ENCODE data around the gene RDH13.

GRCh38 chr19:55041627-55042343 lies 21.2 kb downstream of the RDH13 start:
- TF ChIP-seq, protein P1, sequence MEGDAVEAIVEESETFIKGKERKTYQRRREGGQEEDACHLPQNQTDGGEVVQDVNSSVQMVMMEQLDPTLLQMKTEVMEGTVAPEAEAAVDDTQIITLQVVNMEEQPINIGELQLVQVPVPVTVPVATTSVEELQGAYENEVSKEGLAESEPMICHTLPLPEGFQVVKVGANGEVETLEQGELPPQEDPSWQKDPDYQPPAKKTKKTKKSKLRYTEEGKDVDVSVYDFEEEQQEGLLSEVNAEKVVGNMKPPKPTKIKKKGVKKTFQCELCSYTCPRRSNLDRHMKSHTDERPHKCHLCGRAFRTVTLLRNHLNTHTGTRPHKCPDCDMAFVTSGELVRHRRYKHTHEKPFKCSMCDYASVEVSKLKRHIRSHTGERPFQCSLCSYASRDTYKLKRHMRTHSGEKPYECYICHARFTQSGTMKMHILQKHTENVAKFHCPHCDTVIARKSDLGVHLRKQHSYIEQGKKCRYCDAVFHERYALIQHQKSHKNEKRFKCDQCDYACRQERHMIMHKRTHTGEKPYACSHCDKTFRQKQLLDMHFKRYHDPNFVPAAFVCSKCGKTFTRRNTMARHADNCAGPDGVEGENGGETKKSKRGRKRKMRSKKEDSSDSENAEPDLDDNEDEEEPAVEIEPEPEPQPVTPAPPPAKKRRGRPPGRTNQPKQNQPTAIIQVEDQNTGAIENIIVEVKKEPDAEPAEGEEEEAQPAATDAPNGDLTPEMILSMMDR (IDR thresholded peaks at IDR 0.05) = no peak
- no peak for TF ChIP-seq NFE2L2 (conservative IDR thresholded peaks at IDR 0.05; ENCODE audit: low read length)
- TF ChIP-seq, protein P2, sequence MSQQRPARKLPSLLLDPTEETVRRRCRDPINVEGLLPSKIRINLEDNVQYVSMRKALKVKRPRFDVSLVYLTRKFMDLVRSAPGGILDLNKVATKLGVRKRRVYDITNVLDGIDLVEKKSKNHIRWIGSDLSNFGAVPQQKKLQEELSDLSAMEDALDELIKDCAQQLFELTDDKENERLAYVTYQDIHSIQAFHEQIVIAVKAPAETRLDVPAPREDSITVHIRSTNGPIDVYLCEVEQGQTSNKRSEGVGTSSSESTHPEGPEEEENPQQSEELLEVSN (IDR thresholded peaks at IDR 0.05; ENCODE audit: borderline replicate concordance, low read depth) = no peak
